Suprapubic skin (tissue), 4 donors: ENCODE measurements around the gene PEBP1.

Experiments used
- CTCF ChIP-seq, 2 donors: fragments of 200-600 bp in 1 of 2; fragments of 450-650 bp in 1 of 2; sonication (generic) in 1 of 2; IDR thresholded peaks; one replicate each; pipeline ENCODE4 v1.5.1; 2016 to 2019; ENCODE audit warnings: antibody characterized with exemption in 2 of 2, mild to moderate bottlenecking in 1 of 2, moderate library complexity in 1 of 2
- POLR2A ChIP-seq, 2 donors: fragments of 450-650 bp; IDR thresholded peaks; one replicate each; pipeline ENCODE4 v1.6.1; 2017; ENCODE audit warnings: antibody characterized with exemption in 2 of 2, mild to moderate bottlenecking in 2 of 2, moderate library complexity in 2 of 2
- POLR2AphosphoS5 ChIP-seq, 3 donors: sonication (generic); formaldehyde crosslinking; IDR thresholded peaks; one replicate each; pipeline ENCODE4 v1.6.1; 2017; ENCODE audit warnings: antibody characterized with exemption in 3 of 3

DNA sequence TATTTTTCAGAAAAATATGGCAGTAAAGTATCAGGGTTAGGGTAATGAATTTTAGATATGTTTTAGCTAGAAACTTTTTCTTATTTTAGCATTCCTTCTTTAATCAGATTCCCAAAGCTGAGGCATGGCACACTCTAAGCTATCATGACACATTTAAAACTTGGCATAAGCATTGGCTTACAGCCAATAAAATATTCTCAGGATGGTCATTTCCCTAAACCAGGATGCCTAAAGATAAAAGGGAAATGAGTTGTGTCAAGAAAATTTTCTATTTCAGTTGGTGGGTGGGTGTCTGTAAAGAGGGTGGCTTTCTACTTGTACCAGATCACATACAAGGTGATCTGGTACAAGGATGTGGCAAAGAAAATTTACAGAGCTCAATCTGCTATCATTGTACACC is 47.8 kb downstream of the PEBP1 start:
- TF ChIP-seq POLR2A (IDR thresholded peaks at IDR 0.05) (no peak), CTCF (IDR thresholded peaks at IDR 0.05) (no peak), POLR2AphosphoS5 (IDR thresholded peaks at IDR 0.05) (no peak)
